ENCODE data around the gene LARGE1. TPM values are rescaled to one million over a fixed set of nuclear protein-coding genes. Genes with fewer than 3 reads are reported as not detected.

Gene LARGE1
- total and polyA plus RNA-seq, 2 of the 8 experiments (the other 6 are each of a cell fraction or from before 2014, with no cell fraction given), result 43.7 to 83.0 TPM

- TF ChIP-seq CHD7 (IDR thresholded peaks at IDR 0.05; ENCODE audit: insufficient replicate concordance, low read length), result no peak
- no peak for TF ChIP-seq POU5F1 (IDR thresholded peaks at IDR 0.05; ENCODE audit: low read depth, low read length)
- no peak for TF ChIP-seq HDAC6 (IDR thresholded peaks at IDR 0.05; ENCODE audit: low read depth, low read length)
- no peak for TF ChIP-seq POLR2AphosphoS5 (IDR thresholded peaks at IDR 0.05; ENCODE audit: low read depth, low read length)
- no peak for TF ChIP-seq SP2 (IDR thresholded peaks at IDR 0.05; ENCODE audit: low read length)
- TF ChIP-seq BCL11A (IDR thresholded peaks at IDR 0.05; ENCODE audit: low read depth in 2 of 2, low read length in 2 of 2), result no peak
- no peak for TF ChIP-seq SIRT6 (IDR thresholded peaks at IDR 0.05; ENCODE audit: low read length)
- TF ChIP-seq CBX5 (IDR thresholded peaks at IDR 0.05; ENCODE audit: low read depth, low read length), result no peak
- no peak for TF ChIP-seq USF2 (IDR thresholded peaks at IDR 0.05; ENCODE audit: low read length)
- no peak for TF ChIP-seq BRCA1 (IDR thresholded peaks at IDR 0.05; ENCODE audit: low read depth, low read length)
These were observed 77.7 kb downstream of the LARGE1 start (continued) for GRCh38 chr22:33842421-33843094.
